ENCODE data around the gene FASN. TPM values are rescaled to one million over a fixed set of nuclear protein-coding genes. Genes with fewer than 3 reads are reported as not detected.
"Not testable (repeated sequence)": the region's sequence is repeated elsewhere in the genome, so short reads cannot be mapped to it uniquely, and the experiment has no call there.

FASN gene
- total RNA-seq, 4 donors from 2014 or later, result 50.4 to 110 (median 76.5) TPM

DNA sequence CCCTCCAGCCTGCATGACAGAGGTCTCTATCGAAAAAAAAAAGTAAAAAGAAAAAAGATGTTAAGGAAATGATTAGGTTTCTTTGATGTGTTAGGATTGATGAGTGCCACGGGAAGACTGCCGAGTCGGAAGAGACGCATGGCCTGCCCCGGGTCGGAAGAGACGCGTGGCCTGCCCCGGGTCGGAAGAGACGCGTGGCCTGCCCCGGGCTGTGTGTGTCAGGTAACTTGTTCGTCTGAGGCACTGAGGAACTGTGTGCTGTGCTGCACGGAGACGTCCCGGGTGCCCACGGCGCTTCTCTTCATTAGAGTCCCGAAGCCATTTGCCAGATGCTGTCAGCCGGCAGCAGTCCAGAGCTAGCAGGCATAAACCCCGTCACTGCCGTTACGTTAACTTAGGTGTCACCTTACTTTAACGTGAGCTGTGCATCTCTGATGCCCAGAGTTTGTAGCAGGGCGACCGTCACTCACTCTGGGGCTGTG is 40.5 kb upstream of the FASN start:
- H3K27ac ChIP-seq, result no peak overlapping the region
- no peak overlapping the region for H3K4me3 ChIP-seq
- H3K27me3 ChIP-seq, result no peaks in the 10 kb centered on the region
- H3K9me3 ChIP-seq, result no peaks in the 10 kb centered on the region
- H3K36me3 ChIP-seq, result no peaks in the 10 kb centered on the region
- H3K4me1 ChIP-seq, result no peaks in the 10 kb centered on the region
- no peak for DNase-seq
- TF ChIP-seq, protein P1, sequence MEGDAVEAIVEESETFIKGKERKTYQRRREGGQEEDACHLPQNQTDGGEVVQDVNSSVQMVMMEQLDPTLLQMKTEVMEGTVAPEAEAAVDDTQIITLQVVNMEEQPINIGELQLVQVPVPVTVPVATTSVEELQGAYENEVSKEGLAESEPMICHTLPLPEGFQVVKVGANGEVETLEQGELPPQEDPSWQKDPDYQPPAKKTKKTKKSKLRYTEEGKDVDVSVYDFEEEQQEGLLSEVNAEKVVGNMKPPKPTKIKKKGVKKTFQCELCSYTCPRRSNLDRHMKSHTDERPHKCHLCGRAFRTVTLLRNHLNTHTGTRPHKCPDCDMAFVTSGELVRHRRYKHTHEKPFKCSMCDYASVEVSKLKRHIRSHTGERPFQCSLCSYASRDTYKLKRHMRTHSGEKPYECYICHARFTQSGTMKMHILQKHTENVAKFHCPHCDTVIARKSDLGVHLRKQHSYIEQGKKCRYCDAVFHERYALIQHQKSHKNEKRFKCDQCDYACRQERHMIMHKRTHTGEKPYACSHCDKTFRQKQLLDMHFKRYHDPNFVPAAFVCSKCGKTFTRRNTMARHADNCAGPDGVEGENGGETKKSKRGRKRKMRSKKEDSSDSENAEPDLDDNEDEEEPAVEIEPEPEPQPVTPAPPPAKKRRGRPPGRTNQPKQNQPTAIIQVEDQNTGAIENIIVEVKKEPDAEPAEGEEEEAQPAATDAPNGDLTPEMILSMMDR (IDR thresholded peaks at IDR 0.05), result no peak
- no peak for TF ChIP-seq POLR2A (IDR thresholded peaks at IDR 0.05)

DNA sequence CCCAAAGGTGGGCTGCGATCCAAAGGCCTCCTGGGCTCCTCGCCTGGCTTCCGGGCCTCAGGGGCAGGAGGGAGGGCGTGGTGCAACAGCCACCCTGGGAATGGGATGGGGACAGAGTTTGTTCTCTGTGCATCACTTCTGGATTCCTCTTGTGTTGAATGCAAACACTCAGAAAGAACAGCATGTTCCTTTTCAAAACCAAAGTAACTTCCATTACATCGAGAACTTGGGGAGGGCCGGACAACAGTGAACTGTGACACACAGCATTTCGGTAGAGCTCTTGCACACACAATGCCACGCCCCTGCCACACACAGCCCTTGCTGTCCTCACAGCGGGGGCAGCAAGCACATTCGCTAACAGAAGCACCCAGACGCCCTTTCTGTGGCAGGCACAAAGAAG is 36.1 kb upstream of the FASN start:
- Histone ChIP-seq H3K4me1 (no peaks in the 10 kb centered on the region), H3K27me3 (no peaks in the 10 kb centered on the region), H3K4me3 (no peak overlapping the region), H3K9me3 (no peaks in the 10 kb centered on the region), H3K27ac (peak overlapping the region in 2 of 4 donors; percentile 52 to 63), H3K36me3 (no peaks in the 10 kb centered on the region)
- no peak for TF ChIP-seq POLR2A (IDR thresholded peaks at IDR 0.05)
- TF ChIP-seq, protein P1 (IDR thresholded peaks at IDR 0.05), result no peak
- DNase-seq, result no peak

DNA sequence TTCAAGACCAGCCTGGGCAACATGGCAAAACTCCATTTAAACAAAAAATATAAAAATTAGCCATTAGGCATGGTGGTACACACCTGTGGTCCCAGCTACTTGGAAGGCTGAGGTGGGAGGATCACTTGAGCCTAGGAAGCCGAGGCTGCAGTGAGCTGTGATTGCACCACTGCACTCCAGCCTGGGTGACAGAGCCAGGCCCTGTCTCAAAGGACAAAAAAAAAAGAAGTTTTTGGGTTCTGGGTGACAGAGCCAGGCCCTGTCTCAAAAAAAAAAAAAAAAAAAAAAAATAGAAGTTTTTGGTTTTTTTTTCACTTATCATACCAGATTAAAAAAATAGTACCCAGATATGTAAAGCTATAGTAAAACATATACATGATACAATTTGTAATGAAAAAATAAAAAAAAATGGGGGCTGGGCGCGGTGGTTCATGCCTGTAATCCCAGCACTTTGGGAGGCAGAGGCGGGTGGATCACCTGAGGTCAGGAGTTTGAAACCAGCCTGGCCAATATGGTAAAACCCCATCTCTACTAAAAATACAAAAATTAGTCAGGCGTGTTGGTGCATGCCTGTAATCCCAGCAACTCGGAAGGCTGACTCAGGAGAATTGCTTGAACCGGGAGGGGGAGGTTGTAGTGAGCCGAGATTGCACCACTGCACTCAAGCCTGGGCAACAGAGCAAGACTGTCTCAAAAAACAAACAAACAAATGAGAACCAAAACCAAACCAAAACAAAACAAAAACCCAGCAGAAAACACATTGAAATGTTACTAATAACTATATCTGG is 35.3 kb upstream of the FASN start:
- H3K27me3 ChIP-seq, H3K4me3 ChIP-seq, DNase-seq, H3K4me1 ChIP-seq, H3K36me3 ChIP-seq, H3K9me3 ChIP-seq: not testable (repeated sequence)
- peak overlapping the region in 1 of 4 donors; percentile 40 for H3K27ac ChIP-seq

DNA sequence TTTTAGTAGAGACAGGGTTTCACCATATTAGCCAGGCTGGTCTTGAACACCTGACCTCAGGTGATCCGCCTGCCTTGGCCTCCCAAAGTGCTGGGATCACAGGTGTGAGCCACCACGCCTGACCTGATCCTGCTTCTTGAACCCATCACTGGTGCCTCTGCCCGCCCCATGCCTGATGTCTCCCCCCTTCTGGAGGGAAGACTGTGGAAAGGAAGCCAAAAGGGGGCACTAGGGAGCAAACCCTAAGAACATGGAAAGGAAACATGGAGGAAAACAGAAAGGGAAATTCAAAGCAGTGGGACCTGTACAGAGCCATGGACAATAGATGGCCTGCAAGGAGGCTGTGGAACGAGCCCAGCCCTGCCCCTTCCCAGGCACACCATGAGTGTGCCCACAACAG is 31.1 kb upstream of the FASN start:
- H3K4me1 ChIP-seq, result no peaks in the 10 kb centered on the region
- no peaks in the 10 kb centered on the region for H3K9me3 ChIP-seq
- no peaks in the 10 kb centered on the region for H3K36me3 ChIP-seq
- H3K27ac ChIP-seq, result no peak overlapping the region
- DNase-seq, result no peak
- no peak overlapping the region for H3K4me3 ChIP-seq
- no peaks in the 10 kb centered on the region for H3K27me3 ChIP-seq
- TF ChIP-seq POLR2A (IDR thresholded peaks at IDR 0.05), result no peak
- TF ChIP-seq, protein P1 (IDR thresholded peaks at IDR 0.05), result no peak

DNA sequence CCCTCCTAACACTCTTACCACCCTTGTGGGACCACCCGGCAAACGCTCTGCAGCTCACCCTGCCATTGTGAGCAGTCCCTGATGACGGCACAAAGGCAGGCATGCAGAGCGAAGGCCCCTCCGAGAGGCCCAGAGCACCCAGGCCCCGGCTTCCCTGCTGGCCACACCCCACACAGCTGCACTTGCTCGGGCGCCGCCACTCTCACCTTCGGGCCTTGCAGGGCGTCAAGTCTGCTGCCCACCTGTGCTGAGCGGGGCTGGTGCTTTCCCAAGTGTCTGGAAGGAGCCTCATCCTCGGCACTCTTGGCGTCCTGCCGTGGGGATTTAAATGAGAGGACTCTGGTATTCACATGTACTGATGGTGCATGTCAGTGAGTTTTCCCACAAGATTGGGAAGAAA is 30.3 kb upstream of the FASN start:
- no peaks in the 10 kb centered on the region for H3K27me3 ChIP-seq
- H3K9me3 ChIP-seq, result no peaks in the 10 kb centered on the region
- TF ChIP-seq, protein P1 (IDR thresholded peaks at IDR 0.05), result no peak
- TF ChIP-seq POLR2A (IDR thresholded peaks at IDR 0.05), result no peak
- no peaks in the 10 kb centered on the region for H3K36me3 ChIP-seq
- H3K4me3 ChIP-seq, result no peak overlapping the region
- H3K4me1 ChIP-seq, result no peaks in the 10 kb centered on the region
- peak overlapping the region in 1 of 4 donors; percentile 71 for H3K27ac ChIP-seq
- no peak for DNase-seq

DNA sequence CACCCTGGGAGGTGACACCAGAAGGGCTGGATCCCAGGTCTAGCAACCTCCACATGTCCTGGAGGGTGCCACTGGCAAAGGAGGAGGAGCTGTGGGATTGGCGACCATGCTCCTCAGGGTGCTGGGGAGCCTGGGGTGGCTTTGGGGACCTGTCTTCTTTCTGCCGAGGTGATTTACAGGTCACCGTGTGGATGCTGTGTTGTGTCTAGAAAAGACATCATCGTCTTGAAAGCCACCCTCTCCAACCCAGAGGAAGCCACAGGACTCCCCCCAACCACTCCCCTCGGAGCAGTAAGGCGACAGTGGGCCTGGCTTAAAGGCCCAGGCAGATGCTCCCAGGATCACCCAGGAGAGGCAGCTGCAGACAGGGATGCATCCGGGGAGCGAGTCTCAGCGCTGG is 29.7 kb upstream of the FASN start:
- no peaks in the 10 kb centered on the region for H3K27me3 ChIP-seq
- H3K9me3 ChIP-seq, result no peaks in the 10 kb centered on the region
- H3K4me3 ChIP-seq, result no peak overlapping the region
- TF ChIP-seq, protein P1 (IDR thresholded peaks at IDR 0.05), result no peak
- TF ChIP-seq POLR2A (IDR thresholded peaks at IDR 0.05), result no peak
- DNase-seq, result no peak
- no peaks in the 10 kb centered on the region for H3K4me1 ChIP-seq
- H3K27ac ChIP-seq, result peak overlapping the region in 1 of 4 donors; percentile 71
- H3K36me3 ChIP-seq, result no peaks in the 10 kb centered on the region

All from Peyer's patch (tissue), 4 donors.